GM18526 (cell line): Measurements from ENCODE around the gene ACAD11.

Experiments used
- POLR2A ChIP-seq: IDR thresholded peaks from 3 replicates; pipeline ENCODE4 v1.6.1; 2011; ENCODE audit not compliant: insufficient read length; ENCODE audit errors: extremely low read depth

ACAD11 gene

DNA sequence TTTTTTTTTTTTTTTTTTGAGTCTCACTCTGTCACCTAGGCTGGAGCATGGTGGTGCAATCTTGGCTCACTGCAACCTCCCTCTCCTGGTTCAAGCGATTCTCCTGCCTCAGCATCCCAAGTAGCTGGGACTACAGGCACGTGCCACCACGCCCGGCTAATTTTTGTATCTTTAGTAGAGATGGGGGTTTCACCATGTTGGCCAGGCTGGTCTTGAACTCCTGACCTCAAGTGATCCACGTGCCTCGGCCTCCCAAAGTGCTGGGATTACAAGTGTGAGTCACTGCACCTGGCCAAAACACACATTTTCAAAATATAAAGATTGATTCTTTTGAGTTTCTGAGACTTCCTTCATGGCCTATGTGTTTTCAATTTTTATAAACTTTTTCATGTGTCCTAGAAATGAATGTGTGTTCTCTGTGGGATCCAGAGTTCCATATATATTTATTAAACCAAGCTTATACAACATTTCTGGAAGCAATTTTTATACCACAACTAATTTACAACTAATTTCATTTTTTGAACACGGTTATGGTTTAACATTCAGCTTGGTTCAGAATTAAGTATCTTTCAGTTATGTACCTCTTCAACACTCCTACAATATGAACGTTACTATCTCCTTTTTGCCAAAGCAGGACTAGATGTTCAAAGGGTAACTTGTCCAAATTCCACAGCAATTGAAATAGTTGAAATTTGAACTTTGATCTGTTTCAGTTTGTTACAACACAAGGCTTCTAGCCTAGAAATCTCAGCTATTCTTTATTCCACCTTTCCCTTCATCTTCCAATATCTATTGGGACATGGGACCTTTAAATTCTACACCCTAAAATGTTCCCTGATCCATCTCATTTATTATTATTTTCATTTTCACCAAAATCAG is 1.5 kb downstream of the ACAD11 start:
- no peak for TF ChIP-seq POLR2A

DNA sequence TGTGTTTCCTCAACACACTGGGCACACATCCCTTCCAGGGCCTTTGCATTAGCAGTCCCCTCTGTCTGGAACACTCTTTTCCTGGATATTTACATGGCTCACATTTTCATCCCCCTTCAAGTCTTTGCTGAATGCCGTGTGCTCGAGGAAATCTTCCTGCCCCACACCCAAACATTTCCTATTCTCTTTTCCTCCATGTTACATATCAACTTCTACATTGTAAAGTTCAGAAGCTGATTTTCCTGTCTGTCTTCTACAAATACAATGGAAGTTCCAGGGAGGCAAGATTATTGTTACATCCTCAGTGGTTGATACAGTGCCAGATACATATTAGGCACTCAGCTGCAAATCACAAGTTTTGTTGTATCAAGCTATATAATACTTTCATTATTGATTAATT is 4.1 kb downstream of the ACAD11 start:
- no peak for TF ChIP-seq POLR2A

DNA sequence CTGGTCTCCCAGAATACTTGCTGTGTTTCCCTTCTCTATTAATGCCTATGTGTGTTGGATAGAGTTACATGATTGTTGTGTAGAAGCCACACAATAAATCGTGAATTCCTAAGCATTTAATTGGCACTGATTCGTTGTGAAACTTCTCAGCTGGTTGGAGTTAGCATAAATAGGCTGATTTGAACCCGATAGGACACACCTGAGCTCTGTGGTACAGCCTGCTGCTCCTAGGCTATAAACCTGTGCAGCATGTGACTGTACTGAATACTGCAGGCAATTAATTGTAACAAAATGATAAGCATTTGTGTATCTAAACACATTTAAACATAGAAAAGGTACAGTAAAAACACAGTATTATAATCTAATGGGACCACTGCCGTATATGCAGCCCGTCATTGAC is 4.9 kb downstream of the ACAD11 start:
- TF ChIP-seq POLR2A, result no peak

DNA sequence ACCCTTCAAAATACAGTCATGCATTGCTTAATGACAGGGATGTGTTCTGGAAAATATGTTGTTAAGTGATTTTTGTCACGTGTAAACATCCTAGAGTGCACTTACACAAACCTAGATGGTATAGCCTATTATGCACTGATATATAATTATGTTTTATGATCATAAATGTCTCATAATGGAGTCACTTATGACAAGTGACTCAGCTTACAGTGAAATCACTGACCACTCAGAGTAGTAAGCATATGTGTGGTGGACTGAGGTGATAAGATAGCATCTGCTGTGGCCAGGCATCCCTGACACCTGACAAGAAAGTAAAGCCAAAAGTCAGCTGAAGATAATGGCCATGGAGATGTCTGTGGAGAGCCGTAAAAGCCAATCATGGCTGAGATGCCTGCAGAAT is 5.4 kb downstream of the ACAD11 start:
- no peak for TF ChIP-seq POLR2A

DNA sequence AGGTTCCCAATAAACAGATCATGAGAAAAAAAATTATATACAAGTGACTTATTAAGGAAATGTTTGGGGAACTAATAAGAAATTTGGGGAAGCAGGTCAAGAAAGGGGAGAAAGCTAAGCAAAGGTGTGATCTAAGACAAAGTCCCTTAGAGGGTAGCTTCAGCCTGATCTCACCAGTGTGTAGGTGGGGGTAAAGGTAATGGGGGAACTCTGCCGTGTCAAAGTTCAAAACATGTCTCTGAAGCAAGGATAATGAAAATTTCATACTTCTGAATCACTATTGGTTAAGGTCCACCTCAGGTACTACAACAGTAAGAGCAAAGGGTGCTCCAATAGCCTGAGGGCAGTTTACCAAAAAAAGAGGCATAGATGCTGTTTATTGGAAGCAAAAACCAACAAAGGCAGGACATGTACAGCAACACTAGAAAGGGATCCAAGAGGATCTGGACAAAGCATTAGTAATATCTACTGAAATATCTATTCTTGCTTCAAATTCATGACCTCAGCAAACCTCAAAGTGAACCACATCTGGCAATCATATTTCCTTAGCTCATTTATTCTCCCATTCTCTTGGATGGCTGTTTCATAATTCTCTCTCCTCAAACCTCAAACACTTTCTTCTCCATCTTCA is 6.9 kb downstream of the ACAD11 start:
- TF ChIP-seq POLR2A, result no peak

DNA sequence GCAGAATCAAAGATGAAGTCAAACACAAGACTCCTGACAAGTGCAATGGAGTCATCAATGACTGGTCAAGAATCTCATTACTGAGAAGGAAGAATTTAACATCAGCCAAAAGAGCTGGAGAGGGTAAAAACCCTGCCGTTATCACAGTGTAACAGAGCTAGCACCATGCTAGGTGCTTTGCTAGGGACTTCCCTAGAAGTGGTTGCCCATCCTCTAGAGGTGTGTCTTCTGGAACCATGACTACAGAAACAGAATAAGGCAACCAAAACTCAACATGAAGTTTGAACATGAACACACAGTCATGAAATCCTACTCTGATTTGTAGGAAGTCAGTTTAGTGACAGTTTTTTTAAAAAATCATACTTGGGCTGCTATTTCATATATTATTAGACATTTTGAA is 9.5 kb downstream of the ACAD11 start:
- TF ChIP-seq POLR2A, result no peak

DNA sequence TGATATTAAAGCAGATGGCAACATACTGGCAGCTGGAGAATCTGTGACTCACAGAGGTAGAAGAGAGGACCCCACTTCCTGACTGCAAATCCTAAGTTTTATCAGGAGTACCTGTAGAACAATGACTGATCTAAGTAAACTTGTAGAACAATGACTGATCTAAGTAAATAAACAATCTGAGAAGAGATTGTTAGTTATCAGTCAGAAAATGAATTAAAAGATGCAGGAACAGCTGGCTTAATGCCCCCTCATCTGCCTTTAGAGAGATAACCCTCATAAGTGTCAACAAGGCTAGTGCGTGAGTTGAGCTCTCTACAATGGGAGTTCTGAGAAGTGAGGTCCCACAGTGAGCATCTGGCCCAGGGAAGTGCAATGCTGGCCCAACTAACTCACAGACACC is 14.6 kb downstream of the ACAD11 start:
- no peak for TF ChIP-seq POLR2A

DNA sequence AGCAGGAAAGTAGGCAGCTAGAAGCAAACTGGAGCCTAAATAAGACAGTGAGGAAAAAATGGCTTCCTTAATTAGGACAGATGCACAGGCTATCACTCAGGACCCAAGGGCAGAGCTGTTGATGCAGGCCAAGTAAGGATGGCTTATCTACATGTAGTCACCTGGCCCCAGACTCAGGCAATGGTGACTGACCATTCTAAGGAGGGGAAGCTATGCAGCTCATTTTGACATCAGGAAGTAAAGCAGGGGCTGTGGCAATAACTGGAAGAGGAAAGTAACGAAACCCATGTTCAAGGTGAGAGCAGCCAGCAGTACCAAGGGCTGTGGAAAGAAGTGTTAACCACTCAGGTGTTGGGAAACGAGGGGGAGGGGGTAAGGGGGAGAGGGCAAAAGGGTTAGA is 16.2 kb downstream of the ACAD11 start:
- TF ChIP-seq POLR2A, result no peak

DNA sequence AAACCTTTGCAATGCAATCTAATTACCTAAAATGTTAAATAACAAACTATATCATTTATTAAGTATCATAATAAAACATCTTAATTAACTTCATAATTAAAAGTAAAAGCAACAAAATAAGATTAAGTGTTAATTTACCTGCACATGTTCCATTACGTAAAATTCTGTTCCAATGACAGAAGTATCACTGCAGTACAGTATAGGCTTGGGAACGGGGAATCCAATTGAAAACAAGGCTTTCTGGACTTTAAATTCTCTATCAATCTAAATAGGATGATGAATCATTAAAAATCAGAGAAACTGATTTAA is 17.1 kb downstream of the ACAD11 start:
- no peak for TF ChIP-seq POLR2A

DNA sequence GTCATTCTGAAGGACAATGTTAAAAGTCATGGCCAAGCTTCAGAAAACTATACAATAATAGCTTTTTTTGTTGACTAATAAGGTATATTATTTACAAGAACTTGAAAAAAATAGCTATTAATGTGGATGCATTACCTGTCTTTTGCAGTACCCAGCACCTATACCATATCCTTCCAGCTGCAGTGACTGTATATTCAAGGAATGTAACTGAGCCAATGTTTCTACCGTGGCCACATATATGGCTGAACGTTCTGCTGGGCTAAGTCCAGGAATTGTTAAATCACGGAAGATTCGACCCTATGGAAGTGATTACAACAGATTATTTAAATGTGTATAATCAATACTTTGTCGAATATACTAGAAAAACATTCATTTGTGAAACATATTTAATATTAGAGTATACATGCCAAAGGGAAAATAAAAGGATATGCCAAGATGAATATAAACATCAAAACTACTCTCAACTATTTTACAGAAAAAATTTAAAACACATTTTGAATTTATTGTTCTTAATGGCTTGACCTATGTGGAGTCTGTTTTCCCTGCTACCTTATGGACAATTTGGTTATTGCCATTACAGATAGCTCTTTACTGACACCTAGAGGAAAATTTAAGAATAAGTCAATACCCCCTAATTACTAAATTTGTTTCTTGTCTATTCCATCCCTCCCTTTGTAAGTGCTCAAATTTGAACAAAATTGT is 17.6 kb downstream of the ACAD11 start:
- no peak for TF ChIP-seq POLR2A

DNA sequence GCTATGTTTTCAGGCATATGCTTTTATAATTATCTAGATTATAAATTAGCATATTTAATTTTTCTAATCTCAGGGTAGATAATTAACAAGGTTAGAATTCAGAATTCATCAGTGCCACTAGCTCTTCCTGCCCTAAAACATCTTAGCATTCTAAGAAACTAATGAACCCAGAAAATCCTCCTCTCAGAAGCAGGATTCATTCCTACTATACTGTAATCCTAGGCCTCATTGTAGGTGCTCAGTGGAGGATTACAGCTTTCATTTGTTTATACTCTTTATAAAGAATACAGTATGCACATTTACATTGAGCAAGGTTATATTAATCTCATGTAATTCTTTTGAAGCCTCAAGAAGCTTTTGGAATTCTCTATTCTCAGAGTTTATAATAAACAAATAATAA is 20.9 kb downstream of the ACAD11 start:
- no peak for TF ChIP-seq POLR2A

DNA sequence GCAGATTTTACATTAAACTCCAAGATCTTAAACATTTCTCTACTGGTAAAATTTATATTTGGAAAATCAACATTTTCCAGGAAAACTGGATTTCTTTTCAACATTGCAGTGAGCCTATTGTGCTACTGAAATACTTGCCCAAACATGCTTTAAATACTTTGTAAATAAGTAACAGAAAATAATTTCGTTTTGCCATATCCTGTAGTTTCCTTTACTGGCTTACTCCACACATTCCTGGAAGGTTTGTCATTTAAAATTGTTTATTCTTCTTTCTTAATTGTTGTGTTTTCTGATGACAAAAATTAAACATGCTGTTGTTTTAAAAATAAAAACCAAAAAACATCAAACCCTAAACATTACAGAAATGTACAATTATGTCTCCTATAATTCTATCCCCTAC is 22.0 kb downstream of the ACAD11 start:
- TF ChIP-seq POLR2A, result no peak

DNA sequence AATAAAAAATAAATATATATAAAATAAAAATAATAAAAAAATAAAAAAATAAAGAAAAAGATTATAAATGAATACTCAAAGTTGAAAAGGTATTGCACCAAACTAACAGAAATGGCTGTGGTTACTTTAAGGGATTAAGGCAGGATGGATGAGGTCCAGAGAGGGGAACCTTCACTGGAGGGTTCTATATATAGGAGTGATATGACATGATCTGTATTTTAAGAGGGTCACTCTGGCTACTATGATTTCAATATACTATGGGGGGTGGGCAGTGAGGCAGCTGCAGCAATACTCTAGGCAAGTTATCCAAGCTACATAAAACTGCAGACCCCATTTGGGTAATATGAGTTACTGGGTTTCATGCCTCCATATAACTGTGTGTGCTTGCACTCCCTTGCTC is 24.6 kb downstream of the ACAD11 start:
- TF ChIP-seq POLR2A, result no peak

DNA sequence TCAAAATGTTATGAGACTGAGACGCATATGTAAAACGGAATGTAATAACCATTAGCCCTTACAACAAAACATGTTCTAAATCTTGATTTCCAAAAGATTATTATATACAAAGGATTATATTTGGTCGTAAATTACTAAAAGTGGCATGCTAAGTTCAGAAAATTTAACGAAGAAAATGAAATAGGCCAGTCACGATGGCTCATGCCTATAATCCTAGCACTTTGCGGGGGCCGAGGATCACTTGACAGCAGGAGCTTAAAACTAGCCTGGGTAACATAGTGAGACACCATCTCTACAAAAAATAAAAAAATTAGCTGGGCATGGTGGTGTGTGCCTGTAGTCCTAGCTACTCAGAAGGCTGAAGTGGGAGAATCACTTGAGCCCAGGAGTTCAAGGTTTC is 29.0 kb downstream of the ACAD11 start:
- no peak for TF ChIP-seq POLR2A

DNA sequence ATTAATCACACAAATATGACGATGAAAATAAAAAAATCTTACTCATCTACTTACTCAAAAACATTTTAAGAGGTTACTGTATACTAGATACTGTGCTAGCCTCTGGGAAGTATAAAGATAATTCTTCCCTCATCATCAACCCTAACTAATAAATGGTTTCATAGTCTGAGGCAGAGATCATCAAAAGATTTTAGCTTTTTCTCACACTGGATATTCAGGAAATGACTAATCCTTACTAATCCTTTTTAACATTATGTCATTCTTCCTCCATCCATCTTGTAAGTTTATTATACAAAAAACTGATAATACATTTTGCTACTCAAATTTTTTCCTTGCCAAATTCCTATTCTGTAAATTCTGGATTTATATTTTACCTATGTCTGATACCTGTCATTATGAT is 29.7 kb downstream of the ACAD11 start:
- TF ChIP-seq POLR2A, result no peak

DNA sequence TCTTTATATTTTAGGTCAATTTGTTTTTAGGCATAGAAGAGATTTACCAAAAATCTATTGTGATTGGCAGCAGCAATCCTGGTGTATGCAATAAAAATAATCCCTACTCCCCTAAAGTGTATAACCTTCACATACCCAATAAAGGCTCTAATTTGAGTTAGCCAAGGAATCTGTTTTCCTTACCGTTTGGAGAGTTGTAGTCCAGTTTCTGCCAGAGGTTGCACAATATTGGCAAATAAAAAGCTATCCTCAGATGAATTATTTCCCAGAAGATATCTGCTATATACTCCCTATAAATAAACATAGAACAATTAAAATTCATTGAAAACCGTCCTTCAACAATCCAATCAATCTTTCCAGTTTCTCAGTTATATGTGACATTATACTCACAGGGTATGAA is 31.5 kb downstream of the ACAD11 start:
- no peak for TF ChIP-seq POLR2A

DNA sequence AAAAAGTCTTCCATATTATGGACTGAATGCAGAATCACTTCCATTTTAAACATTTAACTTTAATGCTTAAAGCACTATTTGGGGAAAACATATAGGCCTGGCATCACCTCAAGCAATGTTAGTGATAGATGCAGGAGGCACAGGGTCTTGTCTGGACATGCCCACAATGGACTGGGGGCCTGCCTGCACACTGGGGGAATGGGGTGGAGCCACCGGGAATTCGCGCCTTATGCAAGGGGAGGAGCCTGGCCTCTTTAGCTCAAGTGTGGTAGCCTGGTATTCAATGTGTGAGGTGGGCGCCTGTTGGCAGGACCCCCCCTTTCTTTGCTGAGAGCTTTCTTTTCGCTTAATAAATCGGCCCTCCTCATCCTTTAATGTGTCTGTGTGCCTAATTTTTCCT is 32.7 kb downstream of the ACAD11 start:
- TF ChIP-seq POLR2A, result no peak

DNA sequence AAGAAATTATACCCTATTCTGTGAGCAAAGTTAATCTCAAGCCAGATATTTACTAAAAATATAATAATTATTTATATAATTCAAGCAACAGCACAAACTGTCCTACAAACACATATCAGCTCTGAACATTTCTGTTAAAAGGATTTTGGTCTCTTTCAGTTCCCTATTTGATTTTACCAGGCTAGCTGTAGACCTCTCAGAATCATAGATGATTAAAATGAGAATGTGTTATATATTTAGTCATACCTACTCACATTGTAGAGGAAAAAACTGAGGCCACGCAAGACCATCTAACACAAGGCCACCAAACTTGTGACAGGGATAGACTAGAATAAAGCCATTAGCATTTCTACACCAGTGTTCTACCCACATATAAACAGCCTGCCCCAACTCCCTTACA is 34.0 kb downstream of the ACAD11 start:
- TF ChIP-seq POLR2A, result no peak
